ENCODE results near the gene C6orf136.
"Not testable (repeated sequence)": the region's sequence is repeated elsewhere in the genome, so short reads cannot be mapped to it uniquely, and the experiment has no call there.

Gene C6orf136, protein sequence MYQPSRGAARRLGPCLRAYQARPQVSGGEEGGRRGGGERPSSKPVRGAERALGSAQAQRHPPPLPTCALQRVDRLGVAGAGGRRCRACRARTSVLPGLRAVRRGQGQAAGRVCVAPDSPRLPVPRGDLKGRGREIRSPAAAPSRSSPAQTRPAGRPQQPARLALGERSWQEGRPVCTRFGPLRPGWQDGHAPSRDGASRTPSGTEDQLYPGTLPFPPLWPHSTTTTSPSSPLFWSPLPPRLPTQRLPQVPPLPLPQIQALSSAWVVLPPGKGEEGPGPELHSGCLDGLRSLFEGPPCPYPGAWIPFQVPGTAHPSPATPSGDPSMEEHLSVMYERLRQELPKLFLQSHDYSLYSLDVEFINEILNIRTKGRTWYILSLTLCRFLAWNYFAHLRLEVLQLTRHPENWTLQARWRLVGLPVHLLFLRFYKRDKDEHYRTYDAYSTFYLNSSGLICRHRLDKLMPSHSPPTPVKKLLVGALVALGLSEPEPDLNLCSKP

DNA sequence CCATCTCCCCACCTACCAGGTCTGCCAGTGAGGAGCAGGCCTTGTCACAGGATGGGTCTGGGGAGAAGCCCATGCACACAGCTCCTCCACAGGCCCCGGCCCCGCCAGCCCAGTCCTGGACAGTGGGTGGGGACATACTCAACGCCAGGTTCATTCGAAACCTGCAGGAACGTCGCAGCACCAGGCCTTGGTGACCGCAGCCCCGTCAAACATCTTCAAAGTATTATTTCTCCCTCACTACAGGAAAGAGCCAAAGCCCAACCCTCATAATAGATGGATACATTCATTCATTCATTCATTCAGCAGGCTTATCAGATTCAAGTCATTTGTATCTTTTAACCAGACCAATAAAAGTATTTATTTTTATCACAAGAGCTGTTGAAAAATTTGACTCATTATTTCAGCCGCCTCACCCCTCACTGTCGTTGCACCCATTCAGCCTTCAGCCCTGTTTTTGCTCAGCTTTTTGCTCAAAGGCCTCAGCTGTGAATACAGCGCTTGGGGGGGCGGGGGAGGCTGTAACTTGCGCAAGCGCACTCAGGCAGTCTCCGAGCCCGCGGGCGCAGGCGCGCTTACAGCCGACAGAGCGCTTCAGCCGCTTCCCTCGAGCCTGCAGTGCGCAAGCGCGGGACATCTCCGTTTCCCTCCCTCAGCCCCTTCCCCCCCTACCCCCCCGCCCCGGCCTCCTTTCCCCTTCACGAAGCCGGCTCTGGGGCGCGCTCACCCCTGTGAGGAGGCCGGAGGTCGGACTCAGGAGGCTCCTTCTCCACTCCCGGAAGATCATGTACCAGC lies at the start of gene C6orf136:
Gene C6orf136 (plus strand): TSS at position 684 of the 792 bp plus-strand sequence. CDS start 99 bp downstream, at position 783.
- FAIRE-seq, result no peak

DNA sequence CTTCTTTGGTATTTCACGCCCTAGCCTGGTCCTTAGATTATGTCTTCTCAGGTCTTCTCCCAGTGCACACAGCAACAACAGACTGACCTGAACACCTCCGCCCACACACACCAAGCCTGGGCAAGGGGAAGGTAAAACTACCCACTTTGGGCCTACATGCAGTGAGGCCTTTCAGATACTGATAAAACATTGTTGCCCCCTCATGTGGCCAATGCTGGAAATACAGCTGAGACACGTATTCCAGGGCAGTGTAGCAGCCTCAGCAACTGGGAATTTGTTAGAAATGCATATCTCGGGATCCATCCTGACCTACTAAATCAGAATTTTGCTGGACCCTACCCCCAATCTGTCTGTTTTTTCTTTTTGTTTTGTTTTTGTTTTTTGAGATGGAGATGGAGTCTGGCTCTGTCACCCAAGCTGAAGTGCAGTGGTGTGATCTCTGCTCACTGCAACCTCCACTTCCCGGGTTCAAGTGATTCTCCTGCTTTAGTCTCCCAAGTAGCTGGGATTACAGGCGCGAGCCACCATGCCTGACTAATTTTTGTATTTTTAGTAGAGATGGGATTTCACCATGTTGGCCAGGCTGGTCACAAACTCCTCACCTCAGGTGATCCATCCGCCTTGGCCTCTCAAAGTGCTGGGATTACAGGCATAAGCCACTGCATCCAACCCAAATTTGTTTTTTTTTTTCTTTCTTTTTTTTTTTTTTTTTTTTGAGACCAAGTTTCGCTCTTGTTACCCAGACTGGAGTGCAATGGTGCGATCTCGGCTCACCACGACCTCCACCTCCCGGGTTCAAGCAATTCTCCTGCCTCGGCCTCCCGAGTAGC lies 49.4 kb upstream of the C6orf136 start:
- not testable (repeated sequence) for FAIRE-seq

DNA sequence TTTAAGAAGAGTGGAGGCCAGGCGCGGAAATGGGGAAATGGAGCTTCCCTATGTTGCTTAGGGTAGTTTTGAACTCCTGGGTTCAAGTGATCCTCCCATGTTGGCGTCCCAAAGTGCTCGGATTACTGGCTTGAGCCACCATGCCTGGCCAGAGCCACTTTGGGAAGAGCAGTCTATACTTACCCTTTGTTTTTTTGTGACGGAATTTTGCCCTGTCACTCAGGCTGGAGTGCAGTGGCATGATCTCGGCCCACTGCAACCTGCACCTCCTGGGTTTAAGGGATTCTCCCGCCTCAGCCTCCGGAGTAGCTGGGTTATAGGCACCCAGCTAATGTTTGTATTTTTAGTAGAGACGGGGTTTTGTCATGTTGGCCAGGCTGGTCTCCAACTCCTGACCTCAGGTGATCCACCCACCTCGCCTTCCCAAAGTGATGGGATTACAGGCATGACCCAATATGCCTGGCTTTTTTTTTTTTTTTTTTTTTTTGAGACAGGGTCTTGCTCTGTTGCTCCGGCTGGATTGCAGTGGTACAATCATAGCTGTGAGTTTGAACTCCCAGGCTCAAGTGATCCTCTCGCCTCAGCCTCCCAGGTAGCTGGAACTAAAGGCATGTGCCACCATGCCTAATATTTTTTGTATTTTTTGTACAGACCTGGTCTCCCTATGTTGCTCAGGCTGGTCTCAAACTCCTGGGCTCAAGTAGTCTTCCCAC lies 47.9 kb upstream of the C6orf136 start:
- no peak for FAIRE-seq

DNA sequence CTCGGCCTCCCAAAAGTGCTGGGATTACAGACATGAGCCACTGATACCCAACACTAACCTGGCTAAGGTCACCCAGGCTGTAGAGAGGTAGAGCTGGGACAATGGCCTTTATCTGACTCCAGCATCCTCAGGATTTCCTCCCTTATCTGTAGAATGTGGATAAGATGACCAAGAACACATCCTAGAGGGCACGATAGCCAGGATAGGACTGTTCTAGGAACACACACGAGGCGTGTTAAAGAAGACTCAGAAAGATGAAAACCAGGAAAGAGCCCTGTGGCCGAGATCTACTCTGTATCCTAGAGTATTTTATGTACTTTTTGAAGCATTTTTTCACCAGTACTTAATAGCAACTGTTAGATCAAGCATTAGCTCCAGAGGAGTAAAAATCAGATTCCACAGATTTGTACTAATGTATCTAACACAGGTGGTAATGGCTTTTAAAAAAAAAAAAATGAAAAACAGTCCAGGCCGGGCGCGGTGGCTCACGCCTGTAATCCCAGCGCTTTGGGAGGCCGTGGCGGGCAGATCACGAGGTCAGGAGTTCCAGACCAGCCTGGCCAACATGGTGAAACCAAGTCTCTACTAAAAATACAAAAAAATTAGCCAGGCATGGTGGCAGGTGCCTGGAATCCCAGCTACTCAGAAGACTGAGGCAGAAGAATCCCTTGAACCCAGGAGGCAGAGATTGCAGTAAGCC lies 47.2 kb upstream of the C6orf136 start:
- no peak for FAIRE-seq

DNA sequence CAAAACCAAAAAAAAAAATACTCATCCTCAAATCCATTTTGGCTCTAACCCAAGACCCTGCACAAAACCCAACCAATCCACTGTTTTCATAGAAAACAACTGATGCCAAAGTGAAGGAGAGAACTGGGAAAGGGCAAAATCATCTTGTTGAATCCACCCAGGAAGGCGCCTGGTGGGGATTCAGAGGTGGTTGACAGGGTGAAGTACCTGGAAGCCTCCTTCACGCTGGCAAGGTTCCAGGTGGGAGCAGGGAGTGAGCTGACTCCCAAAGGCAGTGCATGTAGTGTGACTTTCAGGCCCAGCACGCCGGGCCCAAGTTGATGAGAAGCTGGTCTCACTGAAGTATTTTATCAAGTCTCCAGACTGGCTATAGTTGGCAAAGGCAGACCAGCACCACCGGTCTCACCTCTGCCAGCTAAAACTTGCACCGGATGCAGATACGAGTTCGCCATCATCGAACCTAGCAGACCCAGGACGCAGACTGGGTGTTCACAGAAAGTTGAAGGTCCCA lies 46.4 kb upstream of the C6orf136 start:
- FAIRE-seq, result no peak

DNA sequence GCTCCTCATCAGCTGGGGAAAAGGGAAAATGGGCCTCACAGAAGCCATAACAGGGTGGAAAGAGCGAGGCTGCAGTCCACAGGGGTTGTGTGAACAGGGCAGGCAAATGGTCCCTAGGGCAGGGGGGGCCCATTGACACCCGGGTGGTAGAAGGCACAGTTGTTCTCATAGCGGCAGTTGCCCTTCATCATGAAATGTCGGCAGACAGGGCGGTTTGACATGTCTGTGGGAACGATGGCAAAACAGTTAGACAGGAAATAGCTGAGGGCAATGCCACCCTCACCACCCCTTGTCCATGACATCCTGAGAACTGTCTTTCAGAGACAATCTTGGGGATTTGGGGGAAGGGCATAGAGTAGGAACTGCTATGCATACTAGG lies 45.5 kb upstream of the C6orf136 start:
- FAIRE-seq, result no peak

DNA sequence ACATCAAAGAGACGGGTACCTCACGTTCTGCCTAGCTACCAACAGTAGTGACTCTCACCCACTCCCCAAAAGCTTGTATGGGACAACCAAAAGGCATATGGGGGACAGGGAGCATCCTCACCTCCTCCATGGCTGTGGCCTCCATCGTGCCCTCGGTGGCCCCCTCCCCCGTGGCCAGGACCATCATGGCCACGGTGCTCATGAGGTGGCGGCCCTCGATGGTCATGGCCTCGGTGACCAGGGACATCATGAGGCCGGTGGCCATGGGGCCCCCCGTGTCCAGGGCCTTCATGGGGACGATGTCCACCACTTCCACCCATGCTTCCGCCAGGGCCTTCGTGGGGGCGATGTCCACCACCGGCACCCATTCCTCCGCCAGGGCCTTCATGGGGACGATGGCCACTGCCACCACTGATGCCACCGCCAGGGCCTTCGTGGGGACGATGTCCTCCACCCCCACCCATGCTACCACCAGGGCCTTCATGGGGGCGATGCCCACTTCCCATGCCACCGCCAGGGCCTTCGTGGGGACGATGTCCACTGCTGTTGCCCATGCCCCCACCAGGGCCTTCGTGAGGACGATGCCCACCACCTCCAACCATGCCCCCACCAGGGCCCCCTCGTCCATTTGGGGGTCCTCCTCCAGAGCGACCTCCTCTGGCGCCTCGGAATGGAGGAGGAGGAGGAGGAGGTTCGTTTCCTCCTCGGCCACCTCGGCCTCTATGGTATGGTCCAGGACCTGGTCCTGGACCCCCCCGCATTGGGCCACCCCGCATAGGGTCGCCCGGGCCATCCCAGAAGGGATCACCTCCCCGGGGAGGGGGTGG lies 44.9 kb upstream of the C6orf136 start:
- FAIRE-seq, result no peak

DNA sequence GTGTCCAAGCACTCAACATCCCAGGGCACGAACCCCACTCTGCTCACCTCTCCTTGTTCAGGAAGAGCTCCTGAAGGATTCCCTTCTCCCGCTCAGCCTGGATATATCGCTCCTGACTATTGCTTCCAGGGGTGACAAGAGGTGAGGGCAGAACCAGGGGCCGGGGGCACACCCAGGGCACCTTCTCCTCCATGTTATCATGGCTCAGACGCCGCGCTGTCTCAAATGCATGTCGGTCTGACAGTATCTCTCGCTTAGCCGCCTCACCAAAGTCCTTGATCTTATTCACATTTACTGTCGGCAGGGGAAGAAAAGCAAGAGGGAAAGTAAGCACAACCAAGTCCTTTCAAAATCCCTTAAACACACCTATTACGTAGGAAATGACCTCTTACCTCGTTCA lies 43.0 kb upstream of the C6orf136 start:
- no peak for FAIRE-seq

DNA sequence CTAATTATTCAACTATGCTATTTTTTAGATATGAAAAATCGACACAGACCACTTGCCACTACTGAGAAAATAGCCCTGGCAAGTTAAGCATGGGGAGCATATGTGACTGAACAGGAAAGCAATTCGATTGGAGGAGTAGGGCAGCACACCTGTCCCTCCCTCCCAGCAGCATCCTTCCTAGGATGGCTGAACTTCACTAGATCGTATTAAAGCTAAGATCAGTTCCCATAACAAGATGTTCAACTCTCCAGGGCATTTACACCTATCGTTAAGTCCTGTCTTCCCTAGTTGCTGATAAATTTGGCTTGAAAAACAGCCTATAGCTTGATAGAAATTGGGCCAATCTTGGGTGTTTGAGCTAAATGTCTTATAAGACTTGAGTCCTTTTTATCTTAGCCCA lies 36.9 kb upstream of the C6orf136 start:
- no peak for FAIRE-seq

DNA sequence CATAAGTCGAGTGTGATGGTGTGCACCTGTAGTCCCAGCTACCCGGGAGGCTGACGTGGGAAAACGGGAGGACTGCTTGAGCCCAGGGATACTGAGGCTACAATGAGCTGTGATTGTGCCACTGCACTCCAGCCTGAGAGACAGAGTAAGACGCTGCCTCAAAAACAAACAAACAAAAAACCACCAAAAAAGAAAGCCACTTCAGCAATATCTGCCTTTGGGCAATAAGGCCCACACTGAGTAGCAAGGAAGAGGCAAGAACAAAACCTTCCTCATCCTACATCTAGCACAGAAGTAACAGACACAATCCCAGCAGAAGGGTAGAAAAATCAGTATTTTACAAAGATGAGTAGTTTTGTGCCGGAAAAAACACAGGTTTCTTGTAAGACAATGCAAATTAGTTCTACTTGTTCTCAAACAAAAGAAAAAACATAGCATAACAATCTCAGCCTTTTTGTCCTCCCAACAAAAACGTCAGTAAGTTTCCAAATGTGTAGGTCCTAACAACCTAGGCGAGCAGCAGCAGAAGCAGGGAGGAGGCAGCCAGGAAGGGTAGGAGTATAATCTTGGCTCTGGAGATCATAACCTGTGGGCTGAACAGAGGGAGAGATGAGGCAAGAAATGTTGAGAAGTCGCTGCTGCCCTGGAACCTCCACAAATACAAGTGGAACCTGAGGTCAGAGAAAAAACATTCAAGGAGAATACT lies 35.6 kb upstream of the C6orf136 start:
- FAIRE-seq, result no peak

DNA sequence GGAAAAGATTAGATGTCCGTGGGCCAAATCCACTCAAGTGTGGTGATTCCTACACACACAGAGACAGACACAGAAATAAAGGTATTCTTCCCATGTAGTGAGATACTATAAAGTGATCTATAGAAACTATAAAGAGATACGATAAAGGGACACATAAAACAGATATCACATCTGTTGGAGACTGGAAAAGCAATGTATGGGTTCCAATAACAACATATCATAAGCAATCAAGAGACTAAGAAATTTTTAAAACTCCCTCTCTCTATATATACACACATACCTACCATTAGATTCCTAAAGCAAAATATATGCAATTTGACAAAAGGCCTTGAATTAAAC lies 35.1 kb upstream of the C6orf136 start:
- no peak for FAIRE-seq

DNA sequence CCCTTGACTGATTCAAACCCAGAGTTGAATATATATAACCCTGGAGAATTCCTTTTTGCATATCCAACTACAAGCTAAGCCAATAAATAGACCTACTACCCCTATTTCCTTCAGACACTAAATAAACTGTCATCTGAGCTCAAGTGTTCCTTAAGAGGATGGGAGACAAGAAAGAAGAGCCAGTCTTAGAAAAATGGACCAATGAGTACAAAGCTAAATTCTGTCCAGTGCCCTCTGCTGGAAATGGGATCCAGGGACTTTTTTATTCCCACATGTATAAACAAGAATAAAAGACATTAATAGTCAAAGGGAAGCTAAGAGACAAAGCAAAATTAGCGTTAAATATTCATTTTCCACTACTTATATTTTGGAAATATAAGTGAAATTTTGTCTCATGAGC lies 34.7 kb upstream of the C6orf136 start:
- no peak for FAIRE-seq

DNA sequence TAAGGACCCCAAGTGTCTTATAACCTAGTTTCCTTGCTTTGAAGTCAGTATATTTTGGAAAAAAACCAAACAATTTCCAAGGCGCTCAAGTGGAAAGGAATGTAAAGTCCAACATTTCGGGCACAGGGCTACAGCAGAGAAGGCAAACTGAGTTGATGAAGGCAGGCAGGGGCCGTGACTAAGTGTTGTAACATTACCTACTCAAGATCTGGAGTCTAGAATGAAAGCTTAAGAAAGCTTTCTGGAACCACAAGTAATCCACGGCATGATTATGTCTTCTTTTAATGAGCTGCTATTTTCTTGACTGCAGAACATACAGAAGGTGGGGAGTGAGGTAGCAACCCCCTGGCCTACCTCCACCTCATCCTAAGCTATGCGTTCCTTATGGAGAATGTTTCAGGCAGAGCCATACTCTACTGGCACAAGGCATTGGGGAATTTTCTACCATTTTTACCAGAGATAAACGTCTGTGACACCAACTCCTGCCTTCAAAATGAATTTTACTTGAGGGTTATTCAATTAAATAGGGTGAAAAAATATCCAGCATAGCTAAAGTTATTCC lies 34.2 kb upstream of the C6orf136 start:
- FAIRE-seq, result no peak

DNA sequence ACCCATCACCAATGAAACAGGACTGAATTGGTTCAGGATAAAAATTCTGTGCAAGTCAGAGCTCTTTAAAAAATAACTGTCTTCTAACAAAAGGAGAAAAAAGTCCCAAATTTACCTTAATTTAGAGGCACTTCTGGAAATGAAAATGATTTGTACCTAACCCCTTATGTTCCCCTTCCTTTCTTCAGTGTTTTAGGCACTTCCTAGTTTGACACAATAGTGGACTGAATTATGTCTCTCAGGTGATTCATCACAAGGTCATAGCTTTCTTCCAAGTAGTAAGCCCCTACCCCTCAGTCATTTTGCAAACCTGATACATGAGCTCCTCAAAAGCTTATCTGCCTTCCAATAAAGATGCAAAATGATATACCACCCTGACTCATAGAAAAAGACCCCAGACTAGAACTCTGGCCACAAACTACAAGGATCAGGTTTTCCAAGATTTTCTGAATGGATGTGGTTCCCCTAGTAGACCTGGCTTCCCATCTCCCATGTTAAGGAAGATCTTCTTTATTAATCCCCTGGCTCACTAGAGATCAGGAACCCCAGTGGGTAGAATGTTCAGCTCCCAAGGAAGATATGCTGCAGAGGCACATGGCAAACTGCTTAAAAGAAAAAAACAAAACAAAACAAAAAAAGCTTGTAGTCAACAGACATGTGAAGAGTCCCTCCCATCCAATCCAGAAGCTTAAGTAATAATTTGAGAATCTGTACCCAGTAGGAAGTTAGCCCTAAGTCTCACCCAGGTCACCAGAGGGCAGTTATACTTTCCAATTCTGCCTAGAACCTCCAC lies 33.5 kb upstream of the C6orf136 start:
- no peak for FAIRE-seq

DNA sequence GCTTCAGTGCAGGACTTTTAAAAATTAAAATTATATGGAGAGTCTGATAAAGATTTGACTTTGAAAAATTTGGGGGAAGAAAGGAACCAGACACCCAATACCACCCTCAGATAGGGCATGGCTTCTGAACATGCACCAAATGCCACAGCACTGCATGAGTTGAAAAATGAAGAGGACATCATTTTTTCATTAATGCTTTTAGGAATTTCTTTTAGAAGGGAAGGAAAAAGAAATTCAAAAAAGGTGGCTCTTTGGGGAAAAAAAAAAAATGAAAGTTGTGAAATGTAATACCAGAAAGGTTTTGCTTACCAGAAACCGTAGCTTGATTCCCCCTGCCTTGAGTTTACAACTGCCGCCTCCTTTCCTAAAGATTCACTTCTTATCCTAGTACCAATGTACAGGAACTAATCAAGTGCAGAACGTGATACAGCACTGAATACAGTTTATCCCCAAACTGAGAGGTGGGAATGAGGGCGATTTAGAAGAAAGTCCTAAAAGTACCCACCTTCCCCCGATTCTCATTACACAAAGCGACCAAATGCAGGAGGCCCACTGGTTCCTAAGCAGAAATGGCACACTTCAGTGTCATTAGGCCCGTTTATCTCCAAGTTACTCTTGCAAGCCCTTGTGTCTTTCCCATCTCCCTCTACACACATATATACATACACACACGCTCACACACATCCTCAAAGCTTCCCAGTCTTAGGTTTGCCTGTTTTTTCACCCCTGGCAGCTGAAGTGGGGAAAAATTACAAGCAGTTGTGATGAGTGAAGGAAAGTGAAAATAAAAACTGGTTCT lies 32.7 kb upstream of the C6orf136 start:
- no peak for FAIRE-seq

DNA sequence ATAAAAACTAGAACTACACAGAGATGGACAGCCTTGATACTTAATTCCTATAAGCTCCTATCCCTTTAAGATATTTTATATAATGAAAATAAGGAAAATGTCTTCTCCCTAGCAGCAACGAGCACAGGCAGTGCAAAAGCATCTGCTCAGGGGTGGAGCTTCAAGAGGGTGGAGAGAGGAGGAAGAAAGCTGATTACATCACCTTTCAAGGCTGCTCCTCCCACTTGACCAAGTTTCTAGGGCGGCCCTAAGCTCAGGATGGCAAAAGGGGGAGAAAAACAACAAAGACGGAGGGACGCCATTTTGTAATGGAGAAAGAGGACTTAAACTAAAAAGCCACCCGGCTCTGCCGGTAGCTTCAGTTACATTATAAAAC lies 32.1 kb upstream of the C6orf136 start:
- FAIRE-seq, result peak; percentile 97

DNA sequence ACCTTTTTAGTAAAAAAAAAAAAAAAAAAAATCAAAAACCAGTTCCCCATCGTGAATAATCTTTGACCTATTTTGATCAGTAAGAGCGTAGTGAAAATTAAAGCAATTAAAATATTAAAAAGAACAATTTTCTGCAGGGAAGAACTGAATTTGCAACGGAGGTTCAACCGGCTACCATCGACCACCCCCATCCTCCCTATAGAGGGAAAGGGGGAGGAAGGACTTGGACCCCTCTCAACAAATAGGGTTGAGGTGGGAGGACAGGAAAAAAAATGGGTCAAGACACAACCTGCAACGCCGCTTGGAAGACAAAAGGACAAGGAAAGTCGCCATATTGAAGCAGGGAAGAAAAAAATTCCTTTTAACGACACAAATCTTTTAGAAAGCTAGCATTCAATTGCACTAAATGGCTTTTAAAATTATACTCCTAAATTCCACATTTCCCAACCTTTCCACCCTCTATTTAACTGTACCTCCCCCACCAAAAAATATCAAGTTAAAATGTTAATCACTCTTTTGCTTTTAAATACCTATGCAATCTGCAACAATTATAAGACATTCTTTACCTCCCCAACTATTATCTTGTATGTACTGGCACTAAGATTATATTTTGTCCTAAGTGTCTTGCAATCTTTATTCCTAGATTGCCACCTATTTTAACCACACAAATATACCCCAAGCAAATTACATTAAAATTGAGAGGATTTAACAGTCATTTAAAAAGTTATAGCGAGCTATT lies 31.5 kb upstream of the C6orf136 start:
- no peak for FAIRE-seq

Data from A204.1 (cell line).